GM12891 (cell line): ENCODE results near the gene BDH1.

Source experiments
- PAX5 ChIP-seq: IDR thresholded peaks from 2 replicates; pipeline ENCODE4 v1.6.1; 2011; ENCODE audit warnings: low read length, moderate library complexity, mild to moderate bottlenecking; ENCODE audit not compliant: insufficient read depth, severe bottlenecking
- POLR2A ChIP-seq: IDR thresholded peaks from 2 replicates; pipeline ENCODE4 v1.6.1; 2011; ENCODE audit warnings: low read depth, low read length, control low read depth
- POLR2AphosphoS5 ChIP-seq: IDR thresholded peaks from 2 replicates; pipeline ENCODE4 v1.6.1; 2011; ENCODE audit warnings: low read depth, low read length, control low read depth
- POU2F2 ChIP-seq: IDR thresholded peaks from 2 replicates; pipeline ENCODE4 v1.6.1; 2011; ENCODE audit warnings: low read depth, mild to moderate bottlenecking, control low read depth, low read length, moderate library complexity
- SPI1 ChIP-seq: IDR thresholded peaks from 2 replicates; pipeline ENCODE4 v1.6.1; 2011; ENCODE audit warnings: low read depth, low read length, control low read depth
- TAF1 ChIP-seq: IDR thresholded peaks from 2 replicates; pipeline ENCODE4 v1.6.1; 2011; ENCODE audit warnings: low read depth, low read length, control low read depth

- TF ChIP-seq POLR2A (no peak), POLR2AphosphoS5 (no peak), TAF1 (no peak), POU2F2 (no peak), SPI1 (no peak), PAX5 (no peak)
Measured at GRCh38 chr3:197503652-197504051, 52.1 kb downstream of the BDH1 start.
